Astrocyte (in vitro differentiated cells and primary cell): ENCODE results near the gene ARHGAP4. TPM values are rescaled to one million over a fixed set of nuclear protein-coding genes. Genes with fewer than 3 reads are reported as not detected.

ENCODE experiments used
- DNase-seq: peaks from one replicate; pipeline ENCODE4 v3.0.0-alpha.2; 2010; ENCODE audit warnings: low read depth
- FAIRE-seq: peaks from 2 replicates; lab custom pipeline; 2011; peaks lifted over from hg19 to GRCh38; lab: Jason Lieb, UNC
- H2AFZ ChIP-seq: 2 replicates; pipeline ENCODE4 v1.6.0; 2012; ENCODE audit warnings: low read depth, low read length, inconsistent platforms
- H3K27ac ChIP-seq: 2 replicates; pipeline ENCODE4 v1.5.1; 2011; ENCODE audit warnings: low read depth, low read length, inconsistent platforms
- H3K27me3 ChIP-seq: 2 replicates; pipeline ENCODE4 v1.6.0; 2011; ENCODE audit warnings: low read length, inconsistent platforms; ENCODE audit not compliant: insufficient read depth
- H3K36me3 ChIP-seq: 2 replicates; pipeline ENCODE4 v1.5.1; 2011; ENCODE audit warnings: low read length, inconsistent platforms; ENCODE audit not compliant: insufficient read depth
- H3K4me1 ChIP-seq: 2 replicates; pipeline ENCODE4 v1.5.1; 2011; ENCODE audit warnings: low read length, inconsistent platforms; ENCODE audit not compliant: insufficient read depth
- H3K4me2 ChIP-seq: 2 replicates; pipeline ENCODE4 v1.6.0; 2012; ENCODE audit warnings: low read length, inconsistent platforms
- H3K4me3 ChIP-seq: 2 replicates; pipeline ENCODE4 v1.5.1; 2011; ENCODE audit warnings: low read depth, mild to moderate bottlenecking, low read length, inconsistent platforms; ENCODE audit not compliant: insufficient read depth
- H3K79me2 ChIP-seq: 2 replicates; pipeline ENCODE4 v1.6.0; 2012; ENCODE audit warnings: mild to moderate bottlenecking, low read length, inconsistent platforms; ENCODE audit not compliant: insufficient read depth
- H3K9ac ChIP-seq: 2 replicates; pipeline ENCODE4 v1.6.0; 2012; ENCODE audit warnings: mild to moderate bottlenecking, low read length, inconsistent platforms
- H3K9me3 ChIP-seq: 2 replicates; pipeline ENCODE4 v1.5.1; 2012; ENCODE audit warnings: low read depth, mild to moderate bottlenecking, low read length, inconsistent platforms; ENCODE audit not compliant: insufficient read depth
- H4K20me1 ChIP-seq: 2 replicates; pipeline ENCODE4 v1.6.0; 2012; ENCODE audit warnings: low read length, inconsistent platforms; ENCODE audit not compliant: insufficient read depth
- H3K27ac Mint-ChIP-seq: one replicate; pipeline ENCODE4 v1.8.0; 2021; ENCODE audit warnings: mild to moderate bottlenecking, mixed read lengths; ENCODE audit not compliant: unreplicated experiment
- H3K27me3 Mint-ChIP-seq: one replicate; pipeline ENCODE4 v1.8.0; 2021; ENCODE audit warnings: low read depth, mixed read lengths; ENCODE audit not compliant: unreplicated experiment
- H3K36me3 Mint-ChIP-seq: one replicate; pipeline ENCODE4 v1.8.0; 2021; ENCODE audit warnings: low read depth, mixed read lengths; ENCODE audit not compliant: unreplicated experiment
- H3K4me1 Mint-ChIP-seq: one replicate; pipeline ENCODE4 v1.8.0; 2021; ENCODE audit warnings: low read depth, mixed read lengths; ENCODE audit not compliant: unreplicated experiment
- H3K4me3 Mint-ChIP-seq: one replicate; pipeline ENCODE4 v1.8.0; 2021; ENCODE audit warnings: mild to moderate bottlenecking, moderate library complexity, mixed read lengths; ENCODE audit not compliant: unreplicated experiment
- H3K9me3 Mint-ChIP-seq: one replicate; pipeline ENCODE4 v1.8.0; 2021; ENCODE audit warnings: mild to moderate bottlenecking, mixed read lengths; ENCODE audit not compliant: unreplicated experiment
- CTCF ChIP-seq: IDR thresholded peaks from 2 replicates; pipeline ENCODE4 v1.5.1; 2011; ENCODE audit warnings: low read depth, mild to moderate bottlenecking, inconsistent platforms, low read length, moderate library complexity; ENCODE audit not compliant: insufficient read depth
- EZH2 ChIP-seq: IDR thresholded peaks from 2 replicates; pipeline ENCODE4 v1.6.1; 2012; ENCODE audit warnings: mild to moderate bottlenecking, low read length, inconsistent platforms; ENCODE audit not compliant: insufficient read depth
- total RNA-seq: library from RNA; stranded (reverse); gene quantifications from 2 replicates; pipeline ENCODE4 v1.2.1, GENCODE V29; 2021

ARHGAP4 gene
- total RNA-seq, 1 donor from 2014 or later, result 3.9 TPM

- Histone ChIP-seq H3K4me3 (no peak overlapping the region), H2AFZ (no peak overlapping the region), H3K9me3 (no peaks in the 10 kb centered on the region), H3K4me2 (no peak overlapping the region), H3K9ac (no peak overlapping the region), H3K79me2 (no peaks in the 10 kb centered on the region), H4K20me1 (no peaks in the 10 kb centered on the region), H3K4me1 (no peaks in the 10 kb centered on the region), H3K27me3 (peaks cover 6% of the 10 kb centered on the region), H3K36me3 (no peaks in the 10 kb centered on the region), H3K27ac (no peak overlapping the region)
- peaks cover 23% of the 10 kb centered on the region for H3K4me1 Mint-ChIP-seq
- TF ChIP-seq EZH2 (no peak), CTCF (no peak)
- DNase-seq, result no peak
- H3K27ac Mint-ChIP-seq, result no peak overlapping the region
- no peak overlapping the region for H3K4me3 Mint-ChIP-seq
- peaks cover 6% of the 10 kb centered on the region for H3K36me3 Mint-ChIP-seq
- H3K9me3 Mint-ChIP-seq, result no peaks in the 10 kb centered on the region
- H3K27me3 Mint-ChIP-seq, result no peaks in the 10 kb centered on the region
- no peak for FAIRE-seq
Measured at GRCh38 chrX:153873282-153874084, 52.6 kb downstream of the ARHGAP4 start.

GRCh38 chrX:153871946-153872878 is 53.9 kb downstream of the ARHGAP4 start:
- H3K9ac ChIP-seq, result no peak overlapping the region
- no peak for FAIRE-seq
- Mint-ChIP-seq H3K9me3 (no peaks in the 10 kb centered on the region), H3K4me3 (no peak overlapping the region), H3K4me1 (peaks cover 17% of the 10 kb centered on the region), H3K27me3 (no peaks in the 10 kb centered on the region), H3K27ac (no peak overlapping the region), H3K36me3 (peaks cover 6% of the 10 kb centered on the region)
- H3K9me3 ChIP-seq, result no peaks in the 10 kb centered on the region
- no peaks in the 10 kb centered on the region for H3K36me3 ChIP-seq
- no peaks in the 10 kb centered on the region for H4K20me1 ChIP-seq
- H2AFZ ChIP-seq, result no peak overlapping the region
- H3K4me2 ChIP-seq, result no peak overlapping the region
- TF ChIP-seq EZH2 (no peak), CTCF (no peak)
- DNase-seq, result no peak
- H3K27ac ChIP-seq, result no peak overlapping the region
- H3K4me3 ChIP-seq, result no peak overlapping the region
- H3K4me1 ChIP-seq, result no peaks in the 10 kb centered on the region
- H3K79me2 ChIP-seq, result no peaks in the 10 kb centered on the region
- peaks cover 2% of the 10 kb centered on the region for H3K27me3 ChIP-seq
